A549 (cell line): Measurements from ENCODE around the gene PEPD.

Source experiments
- CTCF ChIP-seq: fragments of >200 bp; sonication (Bioruptor Twin); formaldehyde crosslinking; IDR thresholded peaks from 3 replicates; pipeline ENCODE4 v1.5.1; 2016
- MAZ ChIP-seq: fragments of 150-350 bp; IDR thresholded peaks from 2 replicates; pipeline ENCODE4 v1.6.1; 2014; ENCODE audit warnings: antibody characterized with exemption, low read depth, low read length, borderline replicate concordance

GRCh38 chr19:33437393-33437820 is 84.2 kb downstream of the PEPD start:
- TF ChIP-seq MAZ = no peak
- no peak for TF ChIP-seq CTCF
